Measurements from ENCODE around the gene SULT4A1.

DNA sequence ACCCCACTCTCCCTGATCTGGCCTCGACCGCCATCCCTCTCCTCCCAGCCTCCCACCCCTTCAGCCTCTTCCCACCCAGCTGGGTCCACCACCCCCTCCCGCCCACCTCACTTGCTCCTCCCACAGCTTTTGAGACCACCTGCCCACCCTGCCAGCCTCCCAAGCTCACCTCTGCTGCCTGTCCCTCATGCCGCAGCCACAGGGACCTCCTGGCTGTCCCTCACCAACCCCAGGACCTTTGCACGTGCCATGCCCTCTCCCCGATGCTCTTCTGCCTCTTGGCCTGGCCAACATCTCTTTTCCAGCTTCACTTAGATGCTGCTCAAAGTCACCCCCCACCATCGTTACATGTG, 23.0 kb upstream of the SULT4A1 start:
- no peak for TF ChIP-seq POLR2A (IDR thresholded peaks at IDR 0.05)
- TF ChIP-seq, protein P1, sequence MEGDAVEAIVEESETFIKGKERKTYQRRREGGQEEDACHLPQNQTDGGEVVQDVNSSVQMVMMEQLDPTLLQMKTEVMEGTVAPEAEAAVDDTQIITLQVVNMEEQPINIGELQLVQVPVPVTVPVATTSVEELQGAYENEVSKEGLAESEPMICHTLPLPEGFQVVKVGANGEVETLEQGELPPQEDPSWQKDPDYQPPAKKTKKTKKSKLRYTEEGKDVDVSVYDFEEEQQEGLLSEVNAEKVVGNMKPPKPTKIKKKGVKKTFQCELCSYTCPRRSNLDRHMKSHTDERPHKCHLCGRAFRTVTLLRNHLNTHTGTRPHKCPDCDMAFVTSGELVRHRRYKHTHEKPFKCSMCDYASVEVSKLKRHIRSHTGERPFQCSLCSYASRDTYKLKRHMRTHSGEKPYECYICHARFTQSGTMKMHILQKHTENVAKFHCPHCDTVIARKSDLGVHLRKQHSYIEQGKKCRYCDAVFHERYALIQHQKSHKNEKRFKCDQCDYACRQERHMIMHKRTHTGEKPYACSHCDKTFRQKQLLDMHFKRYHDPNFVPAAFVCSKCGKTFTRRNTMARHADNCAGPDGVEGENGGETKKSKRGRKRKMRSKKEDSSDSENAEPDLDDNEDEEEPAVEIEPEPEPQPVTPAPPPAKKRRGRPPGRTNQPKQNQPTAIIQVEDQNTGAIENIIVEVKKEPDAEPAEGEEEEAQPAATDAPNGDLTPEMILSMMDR (IDR thresholded peaks at IDR 0.05): peak in 1 of 7 experiments; percentile 7
- TF ChIP-seq POLR2AphosphoS5 (IDR thresholded peaks at IDR 0.05): no peak
- no peak for TF ChIP-seq EP300 (IDR thresholded peaks at IDR 0.05)
